Right lobe of liver (tissue), 4 donors: ENCODE data around the gene ERC1.

Experiments used
- CTCF ChIP-seq, 4 donors: fragments of 200-600 bp in 3 of 4; fragments of 450-650 bp in 1 of 4; IDR thresholded peaks; one replicate each; pipeline versions ENCODE4 v1.5.1 to v1.8.0; 2016 to 2022; ENCODE audit warnings: antibody characterized with exemption in 4 of 4, mild to moderate bottlenecking in 2 of 4
- POLR2A ChIP-seq: fragments of 450-650 bp; IDR thresholded peaks from one replicate; pipeline ENCODE4 v1.6.1; 2017; ENCODE audit warnings: antibody characterized with exemption, mild to moderate bottlenecking
- donor health status: DM: no; HTN: no; CAD: no.
- donor health status: DM: no; HTN: no; CAD: no.
- donor health status: DM: no; HTN: yes; CAD: no.

GRCh38 chr12:1499351-1499750, 508.3 kb downstream of the ERC1 start:
- TF ChIP-seq CTCF (IDR thresholded peaks at IDR 0.05) (no peak), POLR2A (no peak)
